Heart left ventricle (tissue), 13 donors: ENCODE measurements around the gene SLC6A18.

Experiments
- POLR2A ChIP-seq, 2 donors: fragments of 450-650 bp; IDR thresholded peaks; one replicate each; pipeline ENCODE4 v1.6.1; 2017; ENCODE audit warnings: antibody characterized with exemption in 2 of 2, mild to moderate bottlenecking in 2 of 2, moderate library complexity in 2 of 2
- TF ChIP-seq, protein P1 (sequence below), 12 donors: fragments of 200-600 bp; sonication (generic) in 4 of 12; IDR thresholded peaks; one replicate each; pipeline versions ENCODE4 v1.5.0 to v1.8.0; 2018 to 2022; ENCODE audit warnings: antibody characterized with exemption in 12 of 12, mild to moderate bottlenecking in 5 of 12
- donor health status: ischemic (EF 13 %, LVEDD 7.1; RV severe dilation, severe dysfunction).
- donor health status: DM: no; HTN: yes; CAD: no.
- donor health status: DM: no; HTN: no; CAD: no.
- donor health status: ischemic (EF 25% LVEDD 6.9; RV normal size, moderate dysfunction).
- donor health status: ischemic (EF 25% LVEDD 5.7; RV mildly dilated, moderate dysfunction).
- donor health status: ischemic (EF 35%, LVEDD 5.7; RV mildly dilated, moderate dysfunction).
- donor health status: nonischemic (EF 11% LVEDD 7.7; RV severe dilation, severe dysfunction).
- donor health status: DM: yes; HTN: yes; CAD: no.
- donor health status: PGD.
- donor health status: ischemic (EF 29% LVEDD 5.4; RV normal size, mild dysfunction).
- donor health status: nonischemic (EF 23%, LVEDD 6.1; RV moderate dilation, normal function).

DNA sequence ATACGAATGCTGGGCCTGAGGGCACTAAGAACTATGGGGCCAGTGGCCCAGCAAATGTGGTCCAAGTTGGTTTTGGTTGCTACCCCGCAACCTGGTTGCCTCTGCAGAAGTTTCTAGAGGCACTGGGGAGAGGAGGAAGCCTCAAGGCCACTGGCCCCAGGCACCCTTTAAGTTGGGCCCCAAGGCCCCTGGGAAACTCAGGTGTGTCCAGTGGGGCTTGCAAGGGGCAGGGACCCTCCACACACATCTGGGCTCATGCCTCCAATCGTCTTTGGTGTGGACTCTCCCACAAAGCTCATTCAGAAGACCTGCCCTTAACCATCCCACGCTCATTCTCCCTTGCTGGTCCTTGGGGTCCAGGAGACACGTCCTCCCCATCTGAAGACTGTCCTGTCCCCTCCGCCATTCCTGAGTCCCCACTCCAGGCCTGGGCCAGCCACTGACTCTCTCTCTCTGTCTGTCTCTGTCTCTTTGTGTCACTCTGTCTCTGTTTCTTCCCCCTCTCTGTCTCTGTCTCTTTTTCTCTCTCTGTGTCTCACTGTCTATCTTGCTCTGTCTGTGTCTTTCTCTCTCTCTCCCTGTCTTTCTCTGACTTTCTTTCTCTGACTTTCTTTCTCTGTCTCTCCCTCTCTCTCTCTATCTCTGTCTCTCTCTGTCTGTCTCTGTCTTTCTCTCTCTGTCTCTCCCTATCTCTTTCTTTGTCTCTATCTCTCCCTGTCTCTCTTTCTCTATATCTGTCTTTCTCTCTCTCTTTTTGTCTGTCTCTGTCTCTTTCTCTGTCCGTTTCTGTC lies 27.1 kb upstream of the SLC6A18 start:
- TF ChIP-seq, protein P1, sequence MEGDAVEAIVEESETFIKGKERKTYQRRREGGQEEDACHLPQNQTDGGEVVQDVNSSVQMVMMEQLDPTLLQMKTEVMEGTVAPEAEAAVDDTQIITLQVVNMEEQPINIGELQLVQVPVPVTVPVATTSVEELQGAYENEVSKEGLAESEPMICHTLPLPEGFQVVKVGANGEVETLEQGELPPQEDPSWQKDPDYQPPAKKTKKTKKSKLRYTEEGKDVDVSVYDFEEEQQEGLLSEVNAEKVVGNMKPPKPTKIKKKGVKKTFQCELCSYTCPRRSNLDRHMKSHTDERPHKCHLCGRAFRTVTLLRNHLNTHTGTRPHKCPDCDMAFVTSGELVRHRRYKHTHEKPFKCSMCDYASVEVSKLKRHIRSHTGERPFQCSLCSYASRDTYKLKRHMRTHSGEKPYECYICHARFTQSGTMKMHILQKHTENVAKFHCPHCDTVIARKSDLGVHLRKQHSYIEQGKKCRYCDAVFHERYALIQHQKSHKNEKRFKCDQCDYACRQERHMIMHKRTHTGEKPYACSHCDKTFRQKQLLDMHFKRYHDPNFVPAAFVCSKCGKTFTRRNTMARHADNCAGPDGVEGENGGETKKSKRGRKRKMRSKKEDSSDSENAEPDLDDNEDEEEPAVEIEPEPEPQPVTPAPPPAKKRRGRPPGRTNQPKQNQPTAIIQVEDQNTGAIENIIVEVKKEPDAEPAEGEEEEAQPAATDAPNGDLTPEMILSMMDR (IDR thresholded peaks at IDR 0.05) = no peak
- no peak for TF ChIP-seq POLR2A (IDR thresholded peaks at IDR 0.05)
